Osteocyte (in vitro differentiated cells): Measurements from ENCODE around the gene PAXIP1. TPM values are rescaled to one million over a fixed set of nuclear protein-coding genes. Genes with fewer than 3 reads are reported as not detected.

Source experiments
- DNase-seq: peaks from one replicate; pipeline ENCODE4 v3.0.0; 2021; ENCODE audit warnings: mixed read lengths; ENCODE audit not compliant: unreplicated experiment; ENCODE audit errors: extremely low spot score
- H3K27ac Mint-ChIP-seq: one replicate; pipeline ENCODE4 v1.8.0; 2021; ENCODE audit warnings: mild to moderate bottlenecking, mixed read lengths; ENCODE audit not compliant: unreplicated experiment
- H3K27me3 Mint-ChIP-seq: one replicate; pipeline ENCODE4 v1.8.0; 2021; ENCODE audit warnings: mixed read lengths; ENCODE audit not compliant: unreplicated experiment
- H3K36me3 Mint-ChIP-seq: one replicate; pipeline ENCODE4 v1.8.0; 2021; ENCODE audit warnings: mixed read lengths; ENCODE audit not compliant: unreplicated experiment
- H3K4me1 Mint-ChIP-seq: one replicate; pipeline ENCODE4 v1.8.0; 2021; ENCODE audit warnings: mixed read lengths; ENCODE audit not compliant: unreplicated experiment
- H3K4me3 Mint-ChIP-seq: one replicate; pipeline ENCODE4 v1.8.0; 2021; ENCODE audit warnings: mild to moderate bottlenecking, moderate library complexity, mixed read lengths; ENCODE audit not compliant: unreplicated experiment
- H3K9me3 Mint-ChIP-seq: one replicate; pipeline ENCODE4 v1.8.0; 2021; ENCODE audit warnings: mixed read lengths; ENCODE audit not compliant: unreplicated experiment
- total RNA-seq: library from RNA; stranded (reverse); gene quantifications from 2 replicates; pipeline ENCODE4 v1.2.1, GENCODE V29; 2021
- TF ChIP-seq, protein P1 (sequence below): fragments of 200-600 bp; sonication (generic); IDR thresholded peaks from 2 replicates; pipeline ENCODE4 v1.5.0; 2021; ENCODE audit warnings: antibody characterized with exemption, mild to moderate bottlenecking, moderate library complexity

The PAXIP1 gene
- total RNA-seq, 1 donor from 2014 or later, result 14.2 TPM

- Mint-ChIP-seq H3K4me1 (no peaks in the 10 kb centered on the region), H3K36me3 (peaks cover 41% of the 10 kb centered on the region), H3K9me3 (no peaks in the 10 kb centered on the region), H3K27ac (no peak overlapping the region), H3K27me3 (no peaks in the 10 kb centered on the region), H3K4me3 (no peak overlapping the region)
- no peak for DNase-seq
- TF ChIP-seq, protein P1, sequence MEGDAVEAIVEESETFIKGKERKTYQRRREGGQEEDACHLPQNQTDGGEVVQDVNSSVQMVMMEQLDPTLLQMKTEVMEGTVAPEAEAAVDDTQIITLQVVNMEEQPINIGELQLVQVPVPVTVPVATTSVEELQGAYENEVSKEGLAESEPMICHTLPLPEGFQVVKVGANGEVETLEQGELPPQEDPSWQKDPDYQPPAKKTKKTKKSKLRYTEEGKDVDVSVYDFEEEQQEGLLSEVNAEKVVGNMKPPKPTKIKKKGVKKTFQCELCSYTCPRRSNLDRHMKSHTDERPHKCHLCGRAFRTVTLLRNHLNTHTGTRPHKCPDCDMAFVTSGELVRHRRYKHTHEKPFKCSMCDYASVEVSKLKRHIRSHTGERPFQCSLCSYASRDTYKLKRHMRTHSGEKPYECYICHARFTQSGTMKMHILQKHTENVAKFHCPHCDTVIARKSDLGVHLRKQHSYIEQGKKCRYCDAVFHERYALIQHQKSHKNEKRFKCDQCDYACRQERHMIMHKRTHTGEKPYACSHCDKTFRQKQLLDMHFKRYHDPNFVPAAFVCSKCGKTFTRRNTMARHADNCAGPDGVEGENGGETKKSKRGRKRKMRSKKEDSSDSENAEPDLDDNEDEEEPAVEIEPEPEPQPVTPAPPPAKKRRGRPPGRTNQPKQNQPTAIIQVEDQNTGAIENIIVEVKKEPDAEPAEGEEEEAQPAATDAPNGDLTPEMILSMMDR, result no peak
Measured at GRCh38 chr7:154975984-154976383, 26.9 kb downstream of the PAXIP1 start.

DNA sequence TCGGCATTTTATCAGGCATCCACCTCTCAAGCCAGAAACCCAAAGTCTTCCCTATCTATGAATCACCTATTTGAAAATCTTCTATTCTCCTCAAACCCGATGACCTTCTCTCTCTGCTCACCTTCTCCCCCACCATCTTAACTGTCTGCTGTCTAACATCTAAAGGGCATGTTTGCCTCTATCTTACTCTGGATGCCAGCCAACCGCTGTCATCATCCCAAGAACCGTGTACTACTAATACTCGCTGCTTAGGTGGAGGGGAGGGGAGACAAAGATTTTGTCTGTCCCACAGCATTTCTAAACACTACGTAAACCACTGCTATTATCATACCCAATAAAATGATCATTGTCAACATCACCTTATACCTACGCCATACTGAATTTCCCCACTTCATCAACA lies 29.5 kb downstream of the PAXIP1 start:
- Mint-ChIP-seq H3K4me3 (no peak overlapping the region), H3K4me1 (no peaks in the 10 kb centered on the region), H3K9me3 (no peaks in the 10 kb centered on the region), H3K27ac (no peak overlapping the region), H3K36me3 (peaks cover 42% of the 10 kb centered on the region), H3K27me3 (no peaks in the 10 kb centered on the region)
- TF ChIP-seq, protein P1, result no peak
- DNase-seq, result no peak

GRCh38 chr7:154968336-154969001 lies 34.5 kb downstream of the PAXIP1 start:
- no peak for DNase-seq
- peaks cover 48% of the 10 kb centered on the region for H3K36me3 Mint-ChIP-seq
- H3K4me3 Mint-ChIP-seq, result no peak overlapping the region
- H3K4me1 Mint-ChIP-seq, result no peaks in the 10 kb centered on the region
- TF ChIP-seq, protein P1, result no peak
- H3K27ac Mint-ChIP-seq, result no peak overlapping the region
- H3K9me3 Mint-ChIP-seq, result no peaks in the 10 kb centered on the region
- no peaks in the 10 kb centered on the region for H3K27me3 Mint-ChIP-seq

DNA sequence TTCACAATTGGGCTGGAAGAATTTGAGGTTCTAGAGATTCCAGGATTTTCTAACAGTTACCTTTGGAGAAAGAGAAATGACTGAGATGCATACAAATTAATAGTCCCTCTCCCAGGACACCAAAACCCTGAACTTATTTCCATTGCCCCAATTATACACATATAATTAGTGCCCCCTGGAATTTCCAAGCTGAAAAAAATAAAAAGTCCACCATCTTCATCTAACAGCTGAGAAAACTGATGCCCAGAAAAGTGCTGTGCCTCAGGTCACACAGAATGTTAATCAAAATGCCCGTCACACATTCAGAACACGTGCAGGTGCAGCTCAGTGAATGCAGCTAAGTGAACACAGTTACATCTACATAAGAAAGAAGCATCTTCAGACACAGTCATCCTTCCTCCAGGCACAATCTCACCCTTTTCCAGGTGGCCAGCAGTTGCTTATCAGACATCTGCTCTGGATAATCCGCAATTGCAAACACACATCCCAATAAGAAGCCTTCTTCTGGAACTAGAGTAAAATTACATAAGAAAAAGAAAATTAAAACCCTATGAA lies 35.4 kb downstream of the PAXIP1 start:
- Mint-ChIP-seq H3K27ac (no peak overlapping the region), H3K4me3 (no peak overlapping the region), H3K27me3 (no peaks in the 10 kb centered on the region), H3K9me3 (no peaks in the 10 kb centered on the region), H3K36me3 (peaks cover 46% of the 10 kb centered on the region), H3K4me1 (no peaks in the 10 kb centered on the region)
- TF ChIP-seq, protein P1, result no peak
- no peak for DNase-seq

DNA sequence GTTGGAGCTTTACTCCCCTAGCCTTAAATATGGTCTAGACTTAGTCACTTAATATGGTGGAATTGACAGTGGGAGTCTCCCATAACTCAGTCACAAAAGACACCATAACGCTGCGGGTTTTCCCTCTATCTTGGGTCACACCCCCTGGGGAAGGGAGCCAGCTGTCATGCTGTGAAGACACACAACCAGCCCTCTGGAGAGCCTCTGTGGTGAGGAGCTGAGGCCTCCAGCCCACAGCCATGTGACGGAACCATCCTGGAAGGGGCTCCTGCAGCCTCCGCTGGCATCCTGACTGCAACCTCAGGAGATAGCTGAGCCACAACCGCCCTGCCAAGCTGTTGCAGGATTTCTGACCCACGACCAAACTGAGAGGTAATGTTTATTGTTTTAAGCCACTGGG lies 37.9 kb downstream of the PAXIP1 start:
- Mint-ChIP-seq H3K36me3 (peaks cover 63% of the 10 kb centered on the region), H3K4me3 (no peak overlapping the region), H3K4me1 (no peaks in the 10 kb centered on the region), H3K9me3 (no peaks in the 10 kb centered on the region), H3K27me3 (no peaks in the 10 kb centered on the region), H3K27ac (no peak overlapping the region)
- DNase-seq, result no peak
- TF ChIP-seq, protein P1, result no peak
